HG02938 (cell line): Measurements from ENCODE around the gene MUS81.

Experiments used
- ATAC-seq: cut with Tn5 transposase; IDR thresholded peaks from one replicate; pipeline ENCODE4 v1.9.1; 2021; ENCODE audit warnings: mild to moderate bottlenecking, moderate library complexity; ENCODE audit not compliant: unreplicated experiment

Gene MUS81

DNA sequence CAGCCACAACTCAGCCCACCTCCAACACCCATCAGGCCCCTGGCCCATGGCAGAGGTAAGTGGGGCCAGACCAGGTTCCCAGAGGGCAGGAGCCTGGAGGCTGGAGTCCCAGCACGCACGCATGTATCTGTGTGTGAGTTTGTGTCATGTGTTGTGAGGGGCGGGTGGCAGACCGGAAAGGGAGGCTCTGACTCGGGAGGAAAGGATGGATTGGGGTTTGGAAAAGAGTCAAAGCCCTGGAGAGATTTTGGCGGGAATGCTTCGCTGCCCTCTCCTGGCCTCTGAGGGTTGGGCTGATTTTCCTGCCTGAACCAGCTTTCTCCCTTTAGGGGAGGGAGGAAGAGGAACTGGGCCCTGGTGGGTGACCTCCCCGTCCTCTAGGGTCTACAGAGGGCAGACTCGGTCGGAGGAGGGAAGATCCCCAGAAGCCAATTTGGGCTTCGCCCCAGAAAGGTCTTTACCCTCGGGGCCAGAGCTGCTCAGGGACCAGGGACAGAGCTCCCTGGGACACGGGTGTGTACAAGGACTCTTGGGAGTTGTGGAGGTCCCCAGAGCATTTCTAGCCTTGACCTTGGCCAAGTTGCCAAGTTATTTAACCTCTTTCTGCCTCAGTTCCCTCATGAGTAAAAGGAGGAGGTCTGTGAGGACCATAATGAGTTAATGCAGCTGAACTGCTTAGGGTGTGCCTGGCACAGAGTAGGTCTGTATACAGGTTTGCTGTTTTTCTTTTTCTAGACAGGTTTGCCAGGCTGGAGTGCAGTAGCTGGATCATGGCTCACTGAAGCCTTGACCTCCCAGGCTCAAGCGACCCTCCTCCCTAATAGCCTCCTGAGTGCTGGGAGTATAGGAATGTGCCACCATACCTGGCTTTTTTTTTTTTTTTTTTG is 51.7 kb downstream of the MUS81 start:
- ATAC-seq, result no peak

DNA sequence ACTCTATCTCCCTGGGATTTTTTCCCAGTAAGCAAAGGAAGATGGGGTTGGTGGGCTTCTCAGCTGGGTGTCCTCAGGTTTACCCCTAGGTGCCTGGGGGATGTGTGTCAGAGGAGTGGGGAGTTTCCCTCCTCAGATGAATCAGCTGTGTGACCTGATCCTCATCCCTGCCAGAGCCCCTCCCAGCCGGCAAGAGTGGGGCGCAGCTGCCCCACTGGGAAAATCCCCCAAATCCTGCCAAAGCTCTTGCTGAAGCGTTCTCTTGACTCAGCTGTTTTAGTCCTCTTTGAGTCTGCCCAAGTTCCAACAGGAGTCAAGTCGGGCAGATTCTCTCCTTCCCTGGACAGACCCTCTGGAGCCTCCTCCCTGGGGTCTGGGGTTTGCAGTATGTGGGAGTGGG is 52.6 kb downstream of the MUS81 start:
- ATAC-seq, result no peak

DNA sequence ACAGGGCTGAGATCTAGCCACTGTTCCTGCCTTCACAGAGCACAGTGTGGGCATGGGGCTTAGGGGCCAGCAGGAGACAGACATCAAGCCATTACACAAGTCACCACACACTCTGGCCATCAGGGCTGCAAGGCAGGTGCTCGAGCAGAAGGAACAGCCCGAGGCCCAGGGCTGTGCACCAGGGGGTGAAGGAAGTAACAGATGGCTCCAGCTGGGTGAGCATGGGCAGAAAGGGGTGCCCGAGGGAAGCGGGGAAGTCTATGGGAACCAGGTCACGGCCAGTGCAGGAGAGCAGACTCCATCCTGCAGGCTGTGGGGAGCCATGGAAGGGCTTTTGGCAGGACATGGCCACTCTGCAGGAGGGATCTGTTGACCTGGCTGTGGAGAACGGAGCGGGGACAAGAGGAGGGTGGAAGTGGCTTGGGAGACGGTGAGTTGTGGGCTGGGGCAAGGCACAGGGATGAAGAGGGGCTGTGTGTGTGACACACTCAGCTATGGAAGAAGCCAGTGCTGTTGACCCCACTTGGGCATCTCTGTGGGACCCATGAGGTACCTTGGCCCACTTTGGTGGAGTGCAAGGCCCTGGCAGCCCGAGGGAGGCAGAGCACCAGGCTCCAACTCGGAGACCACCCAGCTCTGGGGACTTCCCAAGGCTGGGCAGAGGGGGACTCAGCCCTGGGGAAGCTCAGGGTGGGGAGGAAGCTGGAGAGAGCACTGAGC is 55.0 kb downstream of the MUS81 start:
- no peak for ATAC-seq

DNA sequence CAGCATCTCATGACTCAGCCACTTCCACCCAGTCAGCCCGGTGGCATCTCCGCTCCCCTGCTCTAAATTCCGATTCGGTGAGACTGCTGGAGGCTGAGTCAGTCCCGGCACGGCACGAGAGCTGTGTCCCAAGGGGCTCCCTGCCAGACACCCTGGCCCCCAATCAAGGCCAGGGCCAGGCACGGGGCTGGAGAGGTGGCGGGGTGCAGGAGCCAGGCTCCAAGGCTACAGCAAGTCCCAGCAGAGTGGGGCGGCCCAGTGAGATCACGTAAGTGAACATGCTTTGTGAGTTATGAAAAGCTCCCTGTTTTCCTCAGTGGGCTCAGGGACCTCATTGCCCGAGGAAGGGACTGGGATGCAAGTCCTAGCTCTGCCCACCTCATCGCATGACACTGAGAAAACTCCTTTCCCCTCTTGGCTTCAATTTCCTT is 55.6 kb downstream of the MUS81 start:
- ATAC-seq, result no peak
